CD14-positive monocyte (primary cell): ENCODE measurements around the gene CTSD. TPM values are rescaled to one million over a fixed set of nuclear protein-coding genes. Genes with fewer than 3 reads are reported as not detected.

Experiments used
- DNase-seq, 3 donors: peaks; one replicate each; pipeline ENCODE4 v3.0.0-alpha.2; 2011 to 2022
- H2AFZ ChIP-seq: 2 replicates; pipeline ENCODE4 v1.6.0; 2012; ENCODE audit warnings: mild to moderate bottlenecking, low read depth, low read length, inconsistent platforms; ENCODE audit not compliant: insufficient read depth, poor library complexity, severe bottlenecking
- H3K27ac ChIP-seq, 2 donors: 1 replicate in 1 of 2; 2 replicates in 1 of 2; pipeline ENCODE4 v1.5.1; 2012 to 2013; ENCODE audit warnings: low read length in 2 of 2, control low read depth in 1 of 2, inconsistent platforms in 1 of 2, low read depth in 1 of 2, mild to moderate bottlenecking in 1 of 2
- H3K27me3 ChIP-seq, 2 donors: one replicate each; pipeline versions ENCODE4 v1.6.0 to v1.6.1; 2011 to 2013; ENCODE audit warnings: low read length in 2 of 2; ENCODE audit not compliant: control insufficient read depth in 2 of 2, insufficient read depth in 2 of 2
- H3K36me3 ChIP-seq, 2 donors: replicated peaks in 1 of 2; 1 replicate in 1 of 2; 2 replicates in 1 of 2; pipeline versions ENCODE4 v1.5.1 to v1.6.1; 2012 to 2013; ENCODE audit warnings: low read length in 2 of 2, control low read depth in 1 of 2, inconsistent platforms in 1 of 2, mild to moderate bottlenecking in 1 of 2; ENCODE audit not compliant: insufficient read depth in 2 of 2, control insufficient read depth in 1 of 2
- H3K4me1 ChIP-seq, 2 donors: 1 replicate in 1 of 2; 2 replicates in 1 of 2; pipeline versions ENCODE4 v1.5.1 to v1.6.1; 2012 to 2013; ENCODE audit warnings: low read length in 2 of 2, control low read depth in 1 of 2, inconsistent platforms in 1 of 2, mild to moderate bottlenecking in 1 of 2, moderate library complexity in 1 of 2; ENCODE audit not compliant: insufficient read depth in 2 of 2, control insufficient read depth in 1 of 2
- H3K4me2 ChIP-seq: replicated peaks from 2 replicates; pipeline ENCODE3; 2012; ENCODE audit warnings: low read length, moderate library complexity, mild to moderate bottlenecking; ENCODE audit not compliant: poor library complexity, severe bottlenecking; ENCODE audit errors: extremely low read depth
- H3K4me3 ChIP-seq, 3 experiments: fragments of 200-600 bp in 1 of 3; sonication (generic) in 1 of 3; replicated peaks in 1 of 3; 1 replicate in 2 of 3; 2 replicates in 1 of 3; pipeline ENCODE4 v1.5.1; 2011 to 2013; ENCODE audit warnings: low read length in 3 of 3, mild to moderate bottlenecking in 3 of 3, control low read depth in 2 of 3, low read depth in 2 of 3, inconsistent platforms in 1 of 3, moderate library complexity in 1 of 3
- H3K79me2 ChIP-seq: 2 replicates; pipeline ENCODE4 v1.6.0; 2012; ENCODE audit warnings: mild to moderate bottlenecking, control low read depth, inconsistent platforms, low read length, moderate library complexity; ENCODE audit not compliant: insufficient read depth
- H3K9ac ChIP-seq: 2 replicates; pipeline ENCODE4 v1.6.0; 2017; ENCODE audit warnings: low read length, mild to moderate bottlenecking; ENCODE audit not compliant: insufficient read depth, poor library complexity, severe bottlenecking
- H3K9me3 ChIP-seq, 2 donors: replicated peaks in 1 of 2; 1 replicate in 1 of 2; 2 replicates in 1 of 2; pipeline versions ENCODE4 v1.5.1 to v1.6.1; 2012 to 2013; ENCODE audit warnings: low read length in 2 of 2, control low read depth in 1 of 2; ENCODE audit not compliant: control insufficient read depth in 1 of 2, insufficient read depth in 1 of 2
- H4K20me1 ChIP-seq: 2 replicates; pipeline ENCODE4 v1.6.0; 2012; ENCODE audit warnings: mild to moderate bottlenecking, low read length, control low read depth, moderate library complexity; ENCODE audit not compliant: insufficient read depth
- H3K27ac Mint-ChIP-seq, 7 donors: one replicate each; pipeline ENCODE4 v1.8.0; 2020; ENCODE audit warnings: mild to moderate bottlenecking in 7 of 7, mixed read lengths in 7 of 7, moderate library complexity in 6 of 7, inconsistent platforms in 2 of 7
- H3K27me3 Mint-ChIP-seq, 3 donors: one replicate each; pipeline ENCODE4 v1.8.0; 2021 to 2022; ENCODE audit warnings: low read depth in 3 of 3, mild to moderate bottlenecking in 3 of 3, mixed read lengths in 3 of 3, moderate library complexity in 3 of 3, inconsistent platforms in 1 of 3
- H3K36me3 Mint-ChIP-seq, 2 donors: one replicate each; pipeline ENCODE4 v1.8.0; 2020; ENCODE audit warnings: mixed read lengths in 2 of 2, inconsistent platforms in 1 of 2, mild to moderate bottlenecking in 1 of 2
- H3K4me1 Mint-ChIP-seq: one replicate; pipeline ENCODE4 v1.8.0; 2020; ENCODE audit warnings: mild to moderate bottlenecking, mixed read lengths
- H3K4me3 Mint-ChIP-seq, 2 donors: one replicate each; pipeline ENCODE4 v1.8.0; 2020; ENCODE audit warnings: mild to moderate bottlenecking in 2 of 2, mixed read lengths in 2 of 2, moderate library complexity in 1 of 2
- H3K9me3 Mint-ChIP-seq, 7 donors: one replicate each; pipeline ENCODE4 v1.8.0; 2020 to 2022; ENCODE audit warnings: mixed read lengths in 7 of 7, mild to moderate bottlenecking in 6 of 7, moderate library complexity in 6 of 7, inconsistent platforms in 2 of 7
- WGBS: methylation state at CpG from one replicate; pipeline ENCODE4 v1.1.5; 2013; ENCODE audit warnings: missing lambda C conversion rate; ENCODE audit not compliant: insufficient coverage; 5-methylcytosine and 5-hydroxymethylcytosine counted together
- intact Hi-C, 2 donors: fragments of 100-400 bp; cut with micrococcal nuclease; formaldehyde crosslinking; loops; one replicate each; pipeline versions ENCODE4 v1.15.0 to v1.15.1; 2023
- polyA plus RNA-seq, 3 donors: library from polyadenylated mRNA; depleted of rRNA in 1 of 3; unstranded in 2 of 3; stranded (reverse) in 1 of 3; fragments of 300-500 nt in 2 of 3; fragments of >200 nt in 1 of 3; fragmentation: Illumina TruSeq in 2 of 3; gene quantifications; 1 replicate in 2 of 3; 2 replicates in 1 of 3; pipeline ENCODE4 v1.2.3, GENCODE V29; 2012 to 2021
- TF ChIP-seq, protein P1 (sequence below): fragments of 200-600 bp; IDR thresholded peaks from one replicate; pipeline ENCODE4 v1.8.0; 2022; ENCODE audit warnings: antibody characterized with exemption, mild to moderate bottlenecking

CTSD gene
- polyA plus RNA-seq, 3 donors = 835 to 1,372 (median 855) TPM

DNA sequence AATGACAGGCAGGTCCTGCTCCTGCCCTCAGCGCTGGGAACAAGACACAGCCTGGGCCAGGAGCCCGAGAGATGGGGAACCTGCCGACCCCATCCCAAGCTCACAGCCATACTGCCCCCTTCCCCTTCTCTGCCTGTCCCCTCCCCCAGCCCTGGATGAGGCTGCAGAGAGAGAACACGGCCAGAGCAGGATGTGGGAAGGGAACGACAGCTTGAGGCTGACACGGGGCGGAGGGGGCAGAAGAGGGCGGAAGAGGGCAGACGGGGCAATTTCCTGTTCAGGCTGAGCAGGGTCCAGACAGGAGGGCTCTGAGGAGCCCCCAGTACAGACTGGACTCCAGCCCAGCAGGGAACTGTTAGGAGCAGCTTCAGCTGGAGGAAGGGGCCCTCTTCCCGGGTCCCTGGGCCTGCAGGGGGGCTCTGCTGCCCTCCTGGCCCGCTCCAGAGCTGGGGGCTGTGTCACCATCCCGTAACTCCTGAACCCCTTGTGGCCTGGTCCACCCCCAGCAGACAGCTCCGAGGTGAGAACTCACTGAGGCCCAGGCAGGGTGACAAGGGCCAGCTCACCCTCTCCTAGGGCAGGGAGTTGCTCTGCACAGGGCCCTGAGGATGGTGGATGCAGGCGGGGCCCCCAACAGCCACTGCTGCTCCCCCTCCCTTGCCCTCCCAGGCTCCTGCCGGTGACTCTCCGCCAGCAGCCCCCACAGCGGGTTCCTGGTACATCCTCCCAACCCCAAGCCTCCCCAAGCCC lies 5.7 kb downstream of the CTSD start:
- H3K27me3 ChIP-seq = no peaks in the 10 kb centered on the region
- 2% methylated on average over 15 of the region's 17 CpGs for WGBS
- H3K9ac ChIP-seq = peak overlapping the region; percentile 44
- H3K4me2 ChIP-seq = peak overlapping the region; percentile 100
- peaks cover 84 to 94% of the 10 kb centered on the region in 2 donors for H3K4me1 ChIP-seq
- H3K9me3 ChIP-seq = no peaks in the 10 kb centered on the region
- Mint-ChIP-seq H3K27ac (peak overlapping the region in 6 of 7 donors; percentile 5 to 79 (median 58)), H3K27me3 (peaks cover 0 to 7% (median 3%) of the 10 kb centered on the region in 3 donors), H3K36me3 (peaks cover 71 to 87% of the 10 kb centered on the region in 2 donors), H3K4me1 (peaks cover 82% of the 10 kb centered on the region), H3K9me3 (no peaks in the 10 kb centered on the region), H3K4me3 (peak overlapping the region; percentile 80 to 92)
- peak overlapping the region in 2 of 3 experiments; percentile 10 to 98 for H3K4me3 ChIP-seq
- intact Hi-C loops = loop anchor here (5.0 kb wide), 2 partner anchors 34 to 39 kb away; no protein-coding TSS in a partner anchor
- peaks cover 100% of the 10 kb centered on the region for H4K20me1 ChIP-seq
- DNase-seq = peak in 2 of 3 donors; percentile 27 to 32
- peaks cover 78% of the 10 kb centered on the region for H3K79me2 ChIP-seq
- H3K27ac ChIP-seq = no peak overlapping the region
- no peak overlapping the region for H2AFZ ChIP-seq
- peaks cover 69 to 71% of the 10 kb centered on the region in 2 donors for H3K36me3 ChIP-seq
- TF ChIP-seq, protein P1, sequence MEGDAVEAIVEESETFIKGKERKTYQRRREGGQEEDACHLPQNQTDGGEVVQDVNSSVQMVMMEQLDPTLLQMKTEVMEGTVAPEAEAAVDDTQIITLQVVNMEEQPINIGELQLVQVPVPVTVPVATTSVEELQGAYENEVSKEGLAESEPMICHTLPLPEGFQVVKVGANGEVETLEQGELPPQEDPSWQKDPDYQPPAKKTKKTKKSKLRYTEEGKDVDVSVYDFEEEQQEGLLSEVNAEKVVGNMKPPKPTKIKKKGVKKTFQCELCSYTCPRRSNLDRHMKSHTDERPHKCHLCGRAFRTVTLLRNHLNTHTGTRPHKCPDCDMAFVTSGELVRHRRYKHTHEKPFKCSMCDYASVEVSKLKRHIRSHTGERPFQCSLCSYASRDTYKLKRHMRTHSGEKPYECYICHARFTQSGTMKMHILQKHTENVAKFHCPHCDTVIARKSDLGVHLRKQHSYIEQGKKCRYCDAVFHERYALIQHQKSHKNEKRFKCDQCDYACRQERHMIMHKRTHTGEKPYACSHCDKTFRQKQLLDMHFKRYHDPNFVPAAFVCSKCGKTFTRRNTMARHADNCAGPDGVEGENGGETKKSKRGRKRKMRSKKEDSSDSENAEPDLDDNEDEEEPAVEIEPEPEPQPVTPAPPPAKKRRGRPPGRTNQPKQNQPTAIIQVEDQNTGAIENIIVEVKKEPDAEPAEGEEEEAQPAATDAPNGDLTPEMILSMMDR = no peak

DNA sequence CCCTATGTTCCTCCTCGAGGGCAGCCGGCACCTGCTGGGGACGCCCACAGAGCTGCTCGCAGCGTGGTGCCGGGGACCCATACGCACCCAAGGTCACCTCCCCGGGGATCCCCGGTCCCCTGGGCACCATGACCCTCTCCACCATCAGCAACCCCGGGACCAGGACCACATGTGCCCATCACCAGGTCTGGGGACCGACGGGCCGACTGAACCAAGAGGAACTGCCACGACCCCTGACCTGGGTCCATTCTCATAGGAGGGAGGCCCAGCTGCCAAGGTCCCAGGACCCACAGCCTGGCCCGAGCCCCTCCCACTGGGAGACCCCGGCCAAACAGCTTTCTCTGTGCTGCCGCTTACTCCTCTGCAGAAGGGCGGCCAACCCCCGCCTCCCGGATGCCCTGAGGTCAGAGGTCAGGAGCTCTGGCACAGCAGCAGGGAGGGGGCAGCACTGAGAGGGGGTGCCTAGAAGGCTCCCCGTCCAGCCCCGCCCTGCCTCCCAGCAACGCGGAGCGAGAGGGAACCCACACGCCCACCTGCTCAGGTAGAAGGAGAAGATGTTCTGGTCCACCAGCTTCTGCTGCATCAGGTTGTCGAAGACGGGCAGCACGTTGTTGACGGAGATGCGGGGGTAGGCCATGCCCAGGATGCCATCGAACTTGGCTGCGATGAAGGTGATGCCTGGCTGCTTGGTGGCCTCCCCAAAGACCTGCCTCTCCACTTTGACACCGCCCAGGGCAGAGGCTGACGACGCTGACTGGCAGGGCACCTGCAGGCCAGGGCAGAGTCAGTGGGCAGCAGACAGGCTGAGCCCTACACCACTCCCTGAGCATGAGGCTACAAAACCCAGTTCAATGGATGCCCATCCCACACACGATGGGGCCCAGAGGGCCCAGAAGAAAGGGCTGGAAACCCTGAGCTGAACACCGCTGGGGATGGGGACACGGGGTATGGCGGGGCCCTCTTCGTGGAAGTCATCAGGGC lies 6.6 kb downstream of the CTSD start:
- no peak overlapping the region for H3K27ac ChIP-seq
- H3K4me3 Mint-ChIP-seq = peak overlapping the region; percentile 68 to 80
- peak overlapping the region; percentile 100 for H3K4me2 ChIP-seq
- no peaks in the 10 kb centered on the region for H3K9me3 ChIP-seq
- peaks cover 100% of the 10 kb centered on the region for H4K20me1 ChIP-seq
- no peaks in the 10 kb centered on the region for H3K27me3 ChIP-seq
- H3K36me3 Mint-ChIP-seq = peaks cover 69 to 92% of the 10 kb centered on the region in 2 donors
- H3K27ac Mint-ChIP-seq = peak overlapping the region in 4 of 7 donors; percentile 18 to 64 (median 38)
- no peaks in the 10 kb centered on the region for H3K9me3 Mint-ChIP-seq
- no peak overlapping the region for H3K9ac ChIP-seq
- H3K27me3 Mint-ChIP-seq = peaks cover 0 to 8% (median 3%) of the 10 kb centered on the region in 3 donors
- TF ChIP-seq, protein P1 = no peak
- H3K36me3 ChIP-seq = peaks cover 79 to 80% of the 10 kb centered on the region in 2 donors
- H3K79me2 ChIP-seq = peaks cover 68% of the 10 kb centered on the region
- H3K4me3 ChIP-seq = peak overlapping the region in 1 of 3 experiments; percentile 98
- H2AFZ ChIP-seq = no peak overlapping the region
- peaks cover 83% of the 10 kb centered on the region for H3K4me1 Mint-ChIP-seq
- intact Hi-C loops = loop anchor here (5.0 kb wide), 2 partner anchors 35 to 40 kb away; no protein-coding TSS in a partner anchor
- no peak for DNase-seq
- peaks cover 76 to 94% of the 10 kb centered on the region in 2 donors for H3K4me1 ChIP-seq
- WGBS = 76% methylated on average over 38 of the region's 41 CpGs
